Uterus (tissue), 4 donors: Measurements from ENCODE around the gene DENND1A. TPM values are rescaled to one million over a fixed set of nuclear protein-coding genes. Genes with fewer than 3 reads are reported as not detected.

ENCODE experiments used
- DNase-seq, 2 donors: peaks; one replicate each; pipeline ENCODE4 v3.0.0-alpha.2; 2019 to 2020
- H3K27ac ChIP-seq, 2 donors: fragments of 200-600 bp; sonication (generic); 1 replicate in 1 of 2; 2 replicates in 1 of 2; pipeline ENCODE4 v1.5.1; 2016 to 2018
- H3K27me3 ChIP-seq, 2 donors: fragments of 200-600 bp; sonication (generic); one replicate each; pipeline ENCODE4 v1.5.1; 2018 to 2019; ENCODE audit warnings: control low read depth in 1 of 2
- H3K36me3 ChIP-seq, 2 donors: fragments of 200-600 bp; sonication (generic); one replicate each; pipeline ENCODE4 v1.5.1; 2019; ENCODE audit warnings: control low read depth in 1 of 2
- H3K4me1 ChIP-seq, 2 donors: fragments of 200-600 bp; sonication (generic); one replicate each; pipeline ENCODE4 v1.5.1; 2018 to 2019; ENCODE audit warnings: control low read depth in 1 of 2
- H3K4me3 ChIP-seq, 2 donors: fragments of 200-600 bp; sonication (generic); 1 replicate in 1 of 2; 2 replicates in 1 of 2; pipeline ENCODE4 v1.5.1; 2018 to 2019; ENCODE audit warnings: mild to moderate bottlenecking in 1 of 2
- H3K9me3 ChIP-seq, 2 donors: fragments of 200-600 bp; sonication (generic); one replicate each; pipeline ENCODE4 v1.5.1; 2019; ENCODE audit warnings: control low read depth in 1 of 2
- CTCF ChIP-seq, 4 experiments: fragments of 200-600 bp in 2 of 4; fragments of 450-650 bp in 2 of 4; sonication (generic) in 2 of 4; IDR thresholded peaks; one replicate each; pipeline ENCODE4 v1.5.1; 2016 to 2019; ENCODE audit warnings: antibody characterized with exemption in 4 of 4, mild to moderate bottlenecking in 2 of 4, moderate library complexity in 1 of 4
- POLR2A ChIP-seq, 2 donors: fragments of 450-650 bp; IDR thresholded peaks; one replicate each; pipeline ENCODE4 v1.6.1; 2016; ENCODE audit warnings: antibody characterized with exemption in 2 of 2, mild to moderate bottlenecking in 1 of 2, moderate library complexity in 1 of 2
- intact Hi-C: fragments of 100-400 bp; cut with DNase I; formaldehyde crosslinking; loops from one replicate; pipeline ENCODE4 v1.15.1; 2023; ENCODE audit warnings: low total_unique reads
- total RNA-seq, 4 donors: library from RNA; depleted of rRNA in 3 of 4; stranded (reverse); fragments of >200 nt in 3 of 4; gene quantifications; one replicate each; pipeline versions ENCODE4 v1.1.0 to v1.2.4, GENCODE V29; 2014 to 2023
- donor health status: DM: yes; HTN: yes; CAD: no.

DENND1A gene
- total RNA-seq, 4 donors from 2014 or later = 10.8 to 34.5 (median 22.6) TPM

DNA sequence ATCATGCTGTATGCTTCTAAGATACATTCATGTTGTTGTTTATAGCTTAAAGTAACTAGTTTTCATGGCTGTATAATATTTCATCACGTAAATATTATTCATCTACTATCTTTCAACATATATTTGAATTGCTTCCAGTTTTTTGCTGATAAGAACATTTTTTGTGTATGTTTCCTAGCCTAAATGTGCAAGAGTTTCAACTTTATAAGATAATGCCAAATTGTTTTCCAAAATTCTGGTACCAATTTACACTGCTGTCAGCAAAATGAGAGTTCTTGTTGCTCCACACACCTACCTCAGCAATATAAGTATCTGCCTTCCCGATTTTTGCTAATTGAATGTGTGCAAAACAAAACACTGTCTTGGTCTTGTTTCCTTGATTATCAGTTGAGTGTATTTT lies 395.6 kb downstream of the DENND1A start:
- DNase-seq = no peak
- Histone ChIP-seq H3K27ac (no peak overlapping the region), H3K9me3 (no peaks in the 10 kb centered on the region), H3K4me1 (no peaks in the 10 kb centered on the region), H3K27me3 (no peaks in the 10 kb centered on the region), H3K4me3 (no peak overlapping the region), H3K36me3 (no peaks in the 10 kb centered on the region)
- intact Hi-C loops = no loop called here
- TF ChIP-seq POLR2A (IDR thresholded peaks at IDR 0.05) (no peak), CTCF (IDR thresholded peaks at IDR 0.05) (no peak)

- intact Hi-C loops = no loop called here
- H3K9me3 ChIP-seq = no peaks in the 10 kb centered on the region
- H3K36me3 ChIP-seq = no peaks in the 10 kb centered on the region
- DNase-seq = no peak
- no peak for TF ChIP-seq POLR2A (IDR thresholded peaks at IDR 0.05)
- TF ChIP-seq CTCF (IDR thresholded peaks at IDR 0.05) = no peak
- H3K4me3 ChIP-seq = no peak overlapping the region
- no peak overlapping the region for H3K27ac ChIP-seq
- H3K27me3 ChIP-seq = no peaks in the 10 kb centered on the region
- H3K4me1 ChIP-seq = no peaks in the 10 kb centered on the region
Measured at GRCh38 chr9:123530244-123530643, 399.7 kb downstream of the DENND1A start.

DNA sequence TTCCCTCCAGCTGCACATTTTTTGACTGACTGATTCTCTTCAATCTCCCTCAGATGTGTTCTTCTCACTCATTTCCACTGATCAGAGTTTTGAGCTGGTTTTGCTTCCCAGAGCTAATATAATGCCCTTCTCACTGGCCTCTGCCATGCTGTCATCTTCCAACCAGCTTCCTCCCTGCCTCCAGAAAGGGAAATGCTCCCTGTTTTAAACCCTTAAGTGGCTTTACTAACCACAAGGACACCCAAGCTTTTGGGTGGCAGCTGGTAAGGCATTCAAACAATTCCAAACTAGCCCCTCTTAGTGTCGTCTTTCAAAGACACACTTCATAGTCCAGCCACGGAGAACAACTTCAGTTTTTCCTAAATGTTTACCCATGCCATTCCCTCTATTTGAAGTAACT lies 401.4 kb downstream of the DENND1A start:
- Histone ChIP-seq H3K4me1 (no peaks in the 10 kb centered on the region), H3K27me3 (no peaks in the 10 kb centered on the region), H3K27ac (no peak overlapping the region), H3K9me3 (no peaks in the 10 kb centered on the region), H3K4me3 (no peak overlapping the region), H3K36me3 (no peaks in the 10 kb centered on the region)
- TF ChIP-seq POLR2A (IDR thresholded peaks at IDR 0.05) = no peak
- TF ChIP-seq CTCF (IDR thresholded peaks at IDR 0.05) = no peak
- intact Hi-C loops = no loop called here
- DNase-seq = no peak

DNA sequence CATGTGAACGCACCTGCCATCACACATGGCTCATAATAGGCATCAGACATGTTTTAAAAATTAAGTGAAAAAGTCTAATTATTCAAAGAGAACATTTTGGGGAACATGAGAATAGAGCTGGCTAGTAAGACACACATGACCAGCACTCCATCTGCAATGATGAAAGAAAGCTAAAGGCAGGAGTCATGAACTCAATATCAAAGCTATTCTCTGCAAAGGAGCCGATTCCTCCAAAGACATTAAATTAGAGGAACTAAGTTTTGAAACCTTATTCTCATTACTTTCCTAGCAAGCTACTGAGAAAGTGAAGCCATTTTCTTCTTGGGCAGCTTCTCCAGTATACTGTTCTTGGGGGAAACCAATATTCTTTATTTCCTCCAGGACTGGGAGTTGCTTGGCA lies 401.9 kb downstream of the DENND1A start:
- Histone ChIP-seq H3K4me3 (no peak overlapping the region), H3K4me1 (no peaks in the 10 kb centered on the region), H3K27ac (no peak overlapping the region), H3K9me3 (no peaks in the 10 kb centered on the region), H3K27me3 (no peaks in the 10 kb centered on the region), H3K36me3 (no peaks in the 10 kb centered on the region)
- no peak for DNase-seq
- TF ChIP-seq CTCF (IDR thresholded peaks at IDR 0.05) (no peak), POLR2A (IDR thresholded peaks at IDR 0.05) (no peak)
- intact Hi-C loops = no loop called here

GRCh38 chr9:123525957-123526356 lies 404.0 kb downstream of the DENND1A start:
- TF ChIP-seq POLR2A (IDR thresholded peaks at IDR 0.05) (no peak), CTCF (IDR thresholded peaks at IDR 0.05) (no peak)
- intact Hi-C loops = no loop called here
- H3K27ac ChIP-seq = no peak overlapping the region
- DNase-seq = no peak
- no peaks in the 10 kb centered on the region for H3K36me3 ChIP-seq
- H3K27me3 ChIP-seq = no peaks in the 10 kb centered on the region
- H3K4me1 ChIP-seq = no peaks in the 10 kb centered on the region
- no peak overlapping the region for H3K4me3 ChIP-seq
- no peaks in the 10 kb centered on the region for H3K9me3 ChIP-seq
